DOHH2 (cell line): ENCODE measurements around the gene NMNAT2.

Source experiments
- H3F3A ChIP-seq: fragments of 200-600 bp; sonication (generic), shearing (Covaris generic); 2 replicates; pipeline ENCODE4 v1.6.0; 2016; ENCODE audit warnings: antibody characterized with exemption, mild to moderate bottlenecking; ENCODE audit not compliant: control insufficient read depth, insufficient read depth
- H3K27ac ChIP-seq: fragments of 200-600 bp; sonication (generic); 2 replicates; pipeline ENCODE4 v1.5.1; 2014; ENCODE audit warnings: low read depth, mild to moderate bottlenecking, low read length, moderate library complexity
- H3K27me3 ChIP-seq: fragments of 200-600 bp; sonication (generic); 2 replicates; pipeline ENCODE4 v1.6.1; 2014; ENCODE audit warnings: mild to moderate bottlenecking, low read length, mixed read lengths; ENCODE audit not compliant: control insufficient read depth
- H3K36me3 ChIP-seq: fragments of 200-600 bp; sonication (generic); 2 replicates; pipeline ENCODE4 v1.6.1; 2014; ENCODE audit warnings: mild to moderate bottlenecking, low read length, moderate library complexity, mixed read lengths; ENCODE audit not compliant: control insufficient read depth
- H3K4me1 ChIP-seq: fragments of 200-600 bp; sonication (generic); 2 replicates; pipeline ENCODE4 v1.6.1; 2014; ENCODE audit warnings: mild to moderate bottlenecking, low read length, mixed read lengths; ENCODE audit not compliant: control insufficient read depth
- H3K4me2 ChIP-seq: fragments of 200-600 bp; sonication (generic); 2 replicates; pipeline ENCODE4 v1.6.0; 2014; ENCODE audit warnings: mild to moderate bottlenecking, low read length, moderate library complexity
- H3K4me3 ChIP-seq: fragments of 200-600 bp; sonication (generic); 2 replicates; pipeline ENCODE4 v1.5.1; 2014; ENCODE audit warnings: mild to moderate bottlenecking, low read length, mixed read lengths
- H3K79me2 ChIP-seq: fragments of 200-600 bp; sonication (generic); 2 replicates; pipeline ENCODE4 v1.6.1; 2014; ENCODE audit warnings: mild to moderate bottlenecking, low read length, mixed read lengths; ENCODE audit not compliant: control insufficient read depth
- H3K9me2 ChIP-seq: fragments of 200-600 bp; sonication (generic); replicated peaks from 2 replicates; pipeline ENCODE4 v1.6.1; 2014; ENCODE audit warnings: mild to moderate bottlenecking, low read length, mixed read lengths; ENCODE audit not compliant: control insufficient read depth
- H3K9me3 ChIP-seq: fragments of 200-600 bp; sonication (generic); 2 replicates; pipeline ENCODE4 v1.6.1; 2014; ENCODE audit warnings: antibody characterized with exemption, low read length, mixed read lengths; ENCODE audit not compliant: control insufficient read depth, insufficient read depth
- H4K20me1 ChIP-seq: fragments of 200-600 bp; sonication (generic); 2 replicates; pipeline ENCODE4 v1.6.0; 2014; ENCODE audit warnings: low read depth, mild to moderate bottlenecking, antibody characterized with exemption, low read length, moderate library complexity; ENCODE audit not compliant: control insufficient read depth, insufficient read depth
- EZH2phosphoT487 ChIP-seq: fragments of 200-600 bp; sonication (generic); IDR thresholded peaks from 2 replicates; pipeline ENCODE4 v1.6.1; 2017; ENCODE audit warnings: borderline replicate concordance, mild to moderate bottlenecking, antibody characterized with exemption, low read length, moderate library complexity, mixed read lengths
- TF ChIP-seq, protein P1 (sequence below): fragments of 200-600 bp; sonication (generic); IDR thresholded peaks from one replicate; pipeline ENCODE4 v1.5.1; 2014; ENCODE audit warnings: antibody characterized with exemption, mild to moderate bottlenecking, low read depth, low read length; ENCODE audit not compliant: poor library complexity, severe bottlenecking

NMNAT2 gene

DNA sequence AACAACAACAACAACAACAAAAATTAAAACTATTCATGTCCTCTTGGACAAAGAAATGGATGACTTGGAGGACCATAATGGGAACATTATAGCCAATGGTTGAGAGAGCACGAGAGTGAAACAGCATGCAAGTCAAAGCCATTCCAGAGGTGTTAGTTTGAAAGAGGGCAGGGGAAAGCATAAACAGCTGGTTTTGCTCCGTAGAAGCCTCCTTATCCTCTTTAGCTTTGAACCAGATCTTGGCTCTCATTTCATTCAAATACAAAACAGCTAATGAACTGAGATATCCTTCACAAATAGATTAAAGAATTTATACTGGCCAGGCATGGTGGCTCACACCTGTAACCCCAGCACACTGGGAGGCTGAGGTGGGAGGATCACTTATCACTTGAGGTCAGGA, 45.4 kb upstream of the NMNAT2 start:
- no peaks in the 10 kb centered on the region for H3K36me3 ChIP-seq
- TF ChIP-seq EZH2phosphoT487: no peak
- TF ChIP-seq, protein P1, sequence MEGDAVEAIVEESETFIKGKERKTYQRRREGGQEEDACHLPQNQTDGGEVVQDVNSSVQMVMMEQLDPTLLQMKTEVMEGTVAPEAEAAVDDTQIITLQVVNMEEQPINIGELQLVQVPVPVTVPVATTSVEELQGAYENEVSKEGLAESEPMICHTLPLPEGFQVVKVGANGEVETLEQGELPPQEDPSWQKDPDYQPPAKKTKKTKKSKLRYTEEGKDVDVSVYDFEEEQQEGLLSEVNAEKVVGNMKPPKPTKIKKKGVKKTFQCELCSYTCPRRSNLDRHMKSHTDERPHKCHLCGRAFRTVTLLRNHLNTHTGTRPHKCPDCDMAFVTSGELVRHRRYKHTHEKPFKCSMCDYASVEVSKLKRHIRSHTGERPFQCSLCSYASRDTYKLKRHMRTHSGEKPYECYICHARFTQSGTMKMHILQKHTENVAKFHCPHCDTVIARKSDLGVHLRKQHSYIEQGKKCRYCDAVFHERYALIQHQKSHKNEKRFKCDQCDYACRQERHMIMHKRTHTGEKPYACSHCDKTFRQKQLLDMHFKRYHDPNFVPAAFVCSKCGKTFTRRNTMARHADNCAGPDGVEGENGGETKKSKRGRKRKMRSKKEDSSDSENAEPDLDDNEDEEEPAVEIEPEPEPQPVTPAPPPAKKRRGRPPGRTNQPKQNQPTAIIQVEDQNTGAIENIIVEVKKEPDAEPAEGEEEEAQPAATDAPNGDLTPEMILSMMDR: no peak
- H3K4me3 ChIP-seq: no peak overlapping the region
- H3F3A ChIP-seq: no peaks in the 10 kb centered on the region
- H3K27ac ChIP-seq: no peak overlapping the region
- no peak overlapping the region for H3K4me2 ChIP-seq
- no peaks in the 10 kb centered on the region for H4K20me1 ChIP-seq
- no peaks in the 10 kb centered on the region for H3K9me3 ChIP-seq
- no peaks in the 10 kb centered on the region for H3K4me1 ChIP-seq
- peaks cover 11% of the 10 kb centered on the region; the same call in 1 of the 2 replicates for H3K27me3 ChIP-seq
- H3K9me2 ChIP-seq: no peaks in the 10 kb centered on the region
- H3K79me2 ChIP-seq: no peaks in the 10 kb centered on the region

- no peak overlapping the region for H3K27ac ChIP-seq
- no peak overlapping the region for H3K4me3 ChIP-seq
- no peaks in the 10 kb centered on the region for H3K36me3 ChIP-seq
- H3K9me3 ChIP-seq: no peaks in the 10 kb centered on the region
- peaks cover 15% of the 10 kb centered on the region; the same call in 1 of the 2 replicates for H3K27me3 ChIP-seq
- H4K20me1 ChIP-seq: no peaks in the 10 kb centered on the region
- no peak overlapping the region for H3K4me2 ChIP-seq
- TF ChIP-seq EZH2phosphoT487: no peak
- TF ChIP-seq, protein P1: no peak
- no peaks in the 10 kb centered on the region for H3K4me1 ChIP-seq
- no peaks in the 10 kb centered on the region for H3K9me2 ChIP-seq
- no peaks in the 10 kb centered on the region for H3K79me2 ChIP-seq
- H3F3A ChIP-seq: no peaks in the 10 kb centered on the region
Observed at GRCh38 chr1:183461350-183461749, 43.2 kb upstream of the NMNAT2 start.

DNA sequence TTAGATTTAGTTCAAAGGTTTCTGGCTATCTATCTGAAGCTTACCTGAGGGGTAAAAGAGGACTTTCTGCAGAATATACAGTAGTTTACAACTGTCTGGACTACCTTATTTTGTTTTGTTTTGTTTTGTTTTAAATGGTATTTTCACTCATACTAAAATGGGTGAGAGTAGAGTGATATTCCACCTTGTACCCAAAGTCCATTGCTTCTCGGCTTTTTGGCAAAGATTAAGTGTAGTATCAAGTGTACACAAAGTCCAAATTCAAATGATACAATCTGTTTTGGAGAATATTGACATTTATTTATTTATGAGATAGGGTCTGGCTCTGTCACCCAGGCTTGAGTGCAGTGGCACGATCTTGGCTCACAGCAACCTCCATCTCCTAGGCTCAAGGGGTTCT, 42.4 kb upstream of the NMNAT2 start:
- Histone ChIP-seq H3K27me3 (peaks cover 15% of the 10 kb centered on the region; the same call in 1 of the 2 replicates), H3K27ac (no peak overlapping the region), H3K4me2 (no peak overlapping the region), H3K36me3 (no peaks in the 10 kb centered on the region), H3K4me3 (no peak overlapping the region), H3K9me2 (no peaks in the 10 kb centered on the region), H3K79me2 (no peaks in the 10 kb centered on the region), H4K20me1 (no peaks in the 10 kb centered on the region), H3F3A (no peaks in the 10 kb centered on the region), H3K9me3 (no peaks in the 10 kb centered on the region), H3K4me1 (no peaks in the 10 kb centered on the region)
- TF ChIP-seq, protein P1: no peak
- TF ChIP-seq EZH2phosphoT487: no peak
